B cell (primary cell): Measurements from ENCODE around the gene CKAP5. TPM values are rescaled to one million over a fixed set of nuclear protein-coding genes. Genes with fewer than 3 reads are reported as not detected.

ENCODE experiments used
- ATAC-seq: fragments of 200-7000 bp; cut with Tn5 transposase; one replicate; pipeline ENCODE4 v1.10.0; 2021; ENCODE audit warnings: low read depth, mild to moderate bottlenecking, moderate number of reproducible peaks, moderate library complexity
- CTCF ChIA-PET: fragments of 350-600 bp; sonication (Branson Sonifier 250); formaldehyde crosslinking; loops from one replicate; lab custom pipeline; 2021; ENCODE audit warnings: antibody characterized with exemption, inconsistent platforms; lab: Charles Lee
- POLR2A ChIA-PET: fragments of 350-600 bp; sonication (Branson Sonifier 250); formaldehyde crosslinking; loops from one replicate; lab custom pipeline; 2021; ENCODE audit warnings: antibody characterized with exemption; lab: Charles Lee
- DNase-seq: peaks from one replicate; pipeline ENCODE4 v3.0.0; 2013
- H2AFZ ChIP-seq: 2 replicates; pipeline ENCODE4 v1.6.1; 2012; ENCODE audit warnings: mild to moderate bottlenecking, low read depth, low read length; ENCODE audit not compliant: insufficient read depth, poor library complexity, severe bottlenecking
- H3K27ac ChIP-seq, 2 donors: 1 replicate in 1 of 2; 2 replicates in 1 of 2; pipeline ENCODE4 v1.5.1; 2012 to 2013; ENCODE audit warnings: low read length in 2 of 2, mild to moderate bottlenecking in 2 of 2, moderate library complexity in 1 of 2
- H3K27me3 ChIP-seq, 4 experiments: fragments of 200-600 bp in 1 of 4; sonication (generic) in 1 of 4; replicated peaks in 1 of 4; 1 replicate in 2 of 4; 2 replicates in 2 of 4; pipeline versions ENCODE4 v1.6.1 to v1.7.0; 2013 to 2016; ENCODE audit warnings: low read length in 3 of 4, mild to moderate bottlenecking in 2 of 4, mixed read lengths in 1 of 4, moderate library complexity in 1 of 4; ENCODE audit not compliant: insufficient read depth in 4 of 4, control insufficient read depth in 3 of 4; ENCODE audit errors: control extremely low read depth in 1 of 4
- H3K36me3 ChIP-seq, 2 experiments: replicated peaks in 1 of 2; 1 replicate in 1 of 2; 2 replicates in 1 of 2; pipeline versions ENCODE4 v1.6.1 to v1.7.1; 2013; ENCODE audit warnings: low read length in 1 of 2; ENCODE audit not compliant: insufficient read depth in 2 of 2, control insufficient read depth in 1 of 2; ENCODE audit errors: control extremely low read depth in 1 of 2, extremely low read depth in 1 of 2
- H3K4me1 ChIP-seq, 2 donors: fragments of 200-600 bp in 1 of 2; sonication (generic) in 1 of 2; 1 replicate in 1 of 2; 2 replicates in 1 of 2; pipeline versions ENCODE4 v1.5.1 to v1.6.1; 2013 to 2017; ENCODE audit warnings: low read length in 2 of 2; ENCODE audit not compliant: control insufficient read depth in 2 of 2, insufficient read depth in 2 of 2
- H3K4me2 ChIP-seq: replicated peaks from 2 replicates; pipeline ENCODE3; 2012; ENCODE audit warnings: mild to moderate bottlenecking, low read depth, low read length; ENCODE audit not compliant: poor library complexity, severe bottlenecking
- H3K4me3 ChIP-seq, 5 experiments: fragments of 200-600 bp in 1 of 5; sonication (generic) in 1 of 5; 1 replicate in 3 of 5; 2 replicates in 2 of 5; pipeline versions ENCODE4 v1.5.1 to v1.7.0; 2011 to 2016; ENCODE audit warnings: low read length in 4 of 5, mild to moderate bottlenecking in 4 of 5, low read depth in 2 of 5, control low read depth in 1 of 5, moderate library complexity in 1 of 5; ENCODE audit not compliant: insufficient read depth in 1 of 5; ENCODE audit errors: control extremely low read depth in 1 of 5, extremely low read depth in 1 of 5
- H3K79me2 ChIP-seq: fragments of 200-600 bp; sonication (generic); one replicate; pipeline ENCODE4 v1.6.0; 2016; ENCODE audit warnings: low read length; ENCODE audit not compliant: control insufficient read depth, insufficient read depth
- H3K9ac ChIP-seq: fragments of 200-600 bp; sonication (generic); 2 replicates; pipeline ENCODE4 v1.6.1; 2017; ENCODE audit warnings: mild to moderate bottlenecking, low read length, moderate library complexity
- H3K9me3 ChIP-seq, 3 donors: one replicate each; pipeline versions ENCODE4 v1.6.1 to v1.7.1; 2013; ENCODE audit warnings: low read length in 2 of 3; ENCODE audit not compliant: control insufficient read depth in 2 of 3, insufficient read depth in 1 of 3; ENCODE audit errors: control extremely low read depth in 1 of 3
- H4K20me1 ChIP-seq: 2 replicates; pipeline ENCODE4 v1.6.0; 2012; ENCODE audit warnings: mild to moderate bottlenecking, low read length; ENCODE audit not compliant: insufficient read depth, control insufficient read depth, poor library complexity, severe bottlenecking
- H3K27ac Mint-ChIP-seq: one replicate; pipeline ENCODE4 v1.8.0; 2021; ENCODE audit warnings: mixed read lengths
- H3K27me3 Mint-ChIP-seq: one replicate; pipeline ENCODE4 v1.8.0; 2021; ENCODE audit warnings: mixed read lengths
- H3K4me1 Mint-ChIP-seq: one replicate; pipeline ENCODE4 v1.8.0; 2021; ENCODE audit warnings: mixed read lengths
- H3K4me3 Mint-ChIP-seq: one replicate; pipeline ENCODE4 v1.8.0; 2021; ENCODE audit warnings: mixed read lengths
- H3K9me3 Mint-ChIP-seq: one replicate; pipeline ENCODE4 v1.8.0; 2022; ENCODE audit warnings: mixed read lengths; ENCODE audit not compliant: insufficient read depth
- EZH2 ChIP-seq: IDR thresholded peaks from 2 replicates; pipeline ENCODE4 v1.6.1; 2012; ENCODE audit warnings: borderline replicate concordance, low read depth, mild to moderate bottlenecking, moderate library complexity, low read length; ENCODE audit not compliant: insufficient read depth, poor library complexity, severe bottlenecking
- WGBS: methylation state at CpG from one replicate; pipeline ENCODE4 v1.1.5; 2013; ENCODE audit warnings: missing lambda C conversion rate; ENCODE audit not compliant: insufficient coverage; 5-methylcytosine and 5-hydroxymethylcytosine counted together
- intact Hi-C: fragments of 100-400 bp; cut with micrococcal nuclease; formaldehyde crosslinking; loops from one replicate; pipeline ENCODE4 v1.10.0; 2022
- polyA plus RNA-seq: library from polyadenylated mRNA; depleted of rRNA; stranded (reverse); fragments of >200 nt; gene quantifications from 2 replicates; pipeline ENCODE4 v1.2.3, GENCODE V29; 2012
- total RNA-seq, 2 donors: library from RNA; stranded (reverse); fragments of 120-200 nt in 1 of 2; gene quantifications; 1 replicate in 1 of 2; 2 replicates in 1 of 2; pipeline versions ENCODE4 v1.2.3 to v1.2.4, GENCODE V29; 2013 to 2022
- TF ChIP-seq, protein P1 (sequence below): fragments of 200-600 bp; IDR thresholded peaks from one replicate; pipeline ENCODE4 v1.8.0; 2022; ENCODE audit warnings: antibody characterized with exemption, mild to moderate bottlenecking

CKAP5 gene
- total and polyA plus RNA-seq, 2 donors (not counting 1 experiment from before 2014, with no cell fraction given): 7.3 to 54.3 TPM

DNA sequence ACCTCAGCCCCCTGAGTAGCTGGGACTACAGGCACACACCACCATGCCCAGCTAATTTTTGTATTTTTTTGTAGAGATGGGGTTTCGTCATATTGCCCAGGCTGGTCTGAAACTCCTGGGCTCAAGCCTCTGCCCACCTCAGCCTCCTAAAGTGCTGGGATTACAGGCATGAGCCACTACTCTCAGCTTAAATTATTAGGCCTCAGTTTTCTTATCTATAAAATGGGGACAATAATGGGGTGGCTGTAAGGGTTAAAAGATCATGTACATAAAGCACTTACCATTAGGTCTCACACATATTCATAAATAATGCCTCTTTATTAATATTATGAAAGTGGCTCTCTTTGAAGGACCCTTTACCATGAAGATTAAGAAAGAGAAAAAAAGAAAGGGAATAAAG is 31.5 kb upstream of the CKAP5 start:
- Histone ChIP-seq H3K9ac (no peak overlapping the region), H3K36me3 (no peaks in the 10 kb centered on the region), H4K20me1 (no peaks in the 10 kb centered on the region), H3K4me3 (no peak overlapping the region), H3K4me1 (no peaks in the 10 kb centered on the region), H3K79me2 (no peaks in the 10 kb centered on the region), H3K27me3 (no peaks in the 10 kb centered on the region), H3K27ac (no peak overlapping the region), H3K4me2 (no peak overlapping the region), H2AFZ (no peak overlapping the region), H3K9me3 (no peaks in the 10 kb centered on the region)
- CTCF ChIA-PET: no interaction called here
- intact Hi-C loops: no loop called here
- no CpG with 5 or more reads among the region's 1 CpG for WGBS
- ATAC-seq (no peak), DNase-seq (no peak)
- H3K4me3 Mint-ChIP-seq: no peak overlapping the region
- no peak overlapping the region for H3K27ac Mint-ChIP-seq
- H3K9me3 Mint-ChIP-seq: no peaks in the 10 kb centered on the region
- no peaks in the 10 kb centered on the region for H3K4me1 Mint-ChIP-seq
- POLR2A ChIA-PET: no interaction called here
- TF ChIP-seq EZH2: no peak
- TF ChIP-seq, protein P1, sequence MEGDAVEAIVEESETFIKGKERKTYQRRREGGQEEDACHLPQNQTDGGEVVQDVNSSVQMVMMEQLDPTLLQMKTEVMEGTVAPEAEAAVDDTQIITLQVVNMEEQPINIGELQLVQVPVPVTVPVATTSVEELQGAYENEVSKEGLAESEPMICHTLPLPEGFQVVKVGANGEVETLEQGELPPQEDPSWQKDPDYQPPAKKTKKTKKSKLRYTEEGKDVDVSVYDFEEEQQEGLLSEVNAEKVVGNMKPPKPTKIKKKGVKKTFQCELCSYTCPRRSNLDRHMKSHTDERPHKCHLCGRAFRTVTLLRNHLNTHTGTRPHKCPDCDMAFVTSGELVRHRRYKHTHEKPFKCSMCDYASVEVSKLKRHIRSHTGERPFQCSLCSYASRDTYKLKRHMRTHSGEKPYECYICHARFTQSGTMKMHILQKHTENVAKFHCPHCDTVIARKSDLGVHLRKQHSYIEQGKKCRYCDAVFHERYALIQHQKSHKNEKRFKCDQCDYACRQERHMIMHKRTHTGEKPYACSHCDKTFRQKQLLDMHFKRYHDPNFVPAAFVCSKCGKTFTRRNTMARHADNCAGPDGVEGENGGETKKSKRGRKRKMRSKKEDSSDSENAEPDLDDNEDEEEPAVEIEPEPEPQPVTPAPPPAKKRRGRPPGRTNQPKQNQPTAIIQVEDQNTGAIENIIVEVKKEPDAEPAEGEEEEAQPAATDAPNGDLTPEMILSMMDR: no peak
- H3K27me3 Mint-ChIP-seq: peaks cover 18% of the 10 kb centered on the region

DNA sequence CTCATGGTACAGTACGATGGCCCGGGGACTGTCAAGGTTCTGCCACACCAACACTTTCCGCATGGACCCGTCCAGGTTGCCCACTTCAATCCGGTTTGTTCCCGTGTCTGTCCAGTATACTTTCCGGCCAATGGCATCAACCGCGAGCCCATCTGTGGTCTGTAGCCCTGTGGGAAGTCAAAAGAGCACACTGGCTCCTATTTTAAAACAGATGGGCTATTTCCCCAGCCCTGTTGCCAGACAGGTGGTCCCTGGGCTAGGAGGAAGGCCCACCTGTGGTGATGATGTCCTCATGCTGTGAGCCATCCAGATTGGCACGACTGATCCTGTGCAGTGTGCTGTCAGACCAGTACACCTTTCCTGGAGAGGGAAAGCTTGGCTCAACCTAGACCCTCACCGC is 30.4 kb upstream of the CKAP5 start:
- intact Hi-C loops: no loop called here
- no peak overlapping the region for H2AFZ ChIP-seq
- no peaks in the 10 kb centered on the region for H3K9me3 Mint-ChIP-seq
- ChIA-PET CTCF (no interaction called here), POLR2A (no interaction called here)
- DNase-seq (no peak), ATAC-seq (no peak)
- peaks cover 19% of the 10 kb centered on the region for H3K27me3 Mint-ChIP-seq
- H3K36me3 ChIP-seq: no peaks in the 10 kb centered on the region
- no peak overlapping the region for H3K4me2 ChIP-seq
- no peaks in the 10 kb centered on the region for H3K4me1 ChIP-seq
- no peaks in the 10 kb centered on the region for H3K4me1 Mint-ChIP-seq
- H4K20me1 ChIP-seq: no peaks in the 10 kb centered on the region
- no peak overlapping the region for H3K27ac Mint-ChIP-seq
- H3K79me2 ChIP-seq: no peaks in the 10 kb centered on the region
- H3K27me3 ChIP-seq: no peaks in the 10 kb centered on the region
- no peak for TF ChIP-seq EZH2
- TF ChIP-seq, protein P1: no peak
- no peak overlapping the region for H3K9ac ChIP-seq
- H3K4me3 Mint-ChIP-seq: no peak overlapping the region
- no peak overlapping the region for H3K4me3 ChIP-seq
- 93% methylated on average over 10 of the region's 11 CpGs for WGBS
- no peak overlapping the region for H3K27ac ChIP-seq
- no peaks in the 10 kb centered on the region for H3K9me3 ChIP-seq
